Caki2 (cell line): ENCODE measurements around the gene ARID2. TPM values are rescaled to one million over a fixed set of nuclear protein-coding genes. Genes with fewer than 3 reads are reported as not detected.

ENCODE experiments used
- DNase-seq: peaks from one replicate; pipeline ENCODE4 v3.0.0-alpha.2; 2015; ENCODE audit warnings: low read depth
- in situ Hi-C: cut with HindIII; loops from 2 replicates; pipeline ENCODE4 v1.10.0; 2016; ENCODE audit warnings: low sequenced_read_pairs, low pct_unique_long_range_greater_than_20kb, mixed read lengths
- total RNA-seq: library from RNA; depleted of rRNA; stranded (reverse); fragments of >200 nt; shearing (Covaris generic); gene quantifications from 2 replicates; pipeline ENCODE4 v1.2.3, GENCODE V29; 2014; ENCODE audit warnings: low replicate concordance

ARID2 gene
- total RNA-seq, 1 experiment from 2014 or later: 16.5 TPM

GRCh38 chr12:45883187-45883586 is 153.7 kb downstream of the ARID2 start:
- DNase-seq: no peak
- in situ Hi-C loops: no loop called here

GRCh38 chr12:45886685-45887084 is 157.2 kb downstream of the ARID2 start:
- DNase-seq: no peak
- in situ Hi-C loops: no loop called here

- DNase-seq: no peak
Measured at GRCh38 chr12:45887544-45887943, 158.0 kb downstream of the ARID2 start.

GRCh38 chr12:45890276-45890675 is 160.8 kb downstream of the ARID2 start:
- no peak for DNase-seq
- in situ Hi-C loops: no loop called here

More at GRCh38 chr12:45887544-45887943, 158.0 kb downstream of the ARID2 start:
- in situ Hi-C loops: no loop called here

GRCh38 chr12:45893240-45893639 is 163.7 kb downstream of the ARID2 start:
- in situ Hi-C loops: no loop called here
- no peak for DNase-seq

GRCh38 chr12:45895961-45896360 is 166.5 kb downstream of the ARID2 start:
- in situ Hi-C loops: no loop called here
- DNase-seq: no peak

GRCh38 chr12:45898094-45898493 is 168.6 kb downstream of the ARID2 start:
- in situ Hi-C loops: no loop called here
- DNase-seq: no peak

- DNase-seq: no peak
Measured at GRCh38 chr12:45907955-45908354, 178.4 kb downstream of the ARID2 start.

GRCh38 chr12:45909041-45909713 is 179.7 kb downstream of the ARID2 start:
- DNase-seq: peak; percentile 18

More at GRCh38 chr12:45907955-45908354, 178.4 kb downstream of the ARID2 start:
- in situ Hi-C loops: no loop called here

GRCh38 chr12:45912774-45913173 is 183.3 kb downstream of the ARID2 start:
- in situ Hi-C loops: no loop called here

More at GRCh38 chr12:45909041-45909713, 179.7 kb downstream of the ARID2 start:
- in situ Hi-C loops: no loop called here

GRCh38 chr12:45913631-45914030 is 184.1 kb downstream of the ARID2 start:
- in situ Hi-C loops: no loop called here
- DNase-seq: no peak

More at GRCh38 chr12:45912774-45913173, 183.3 kb downstream of the ARID2 start:
- no peak for DNase-seq

GRCh38 chr12:45914090-45914489 is 184.6 kb downstream of the ARID2 start:
- in situ Hi-C loops: no loop called here
- peak; percentile 24 for DNase-seq

GRCh38 chr12:45915405-45915804 is 185.9 kb downstream of the ARID2 start:
- in situ Hi-C loops: no loop called here
- no peak for DNase-seq

- DNase-seq: no peak
- in situ Hi-C loops: no loop called here
Measured at GRCh38 chr12:45918818-45919217, 189.3 kb downstream of the ARID2 start.

- DNase-seq: no peak
- in situ Hi-C loops: no loop called here
Measured at GRCh38 chr12:45928309-45928708, 198.8 kb downstream of the ARID2 start.

- DNase-seq: no peak
- in situ Hi-C loops: no loop called here
Measured at GRCh38 chr12:45930369-45930768, 200.9 kb downstream of the ARID2 start.

GRCh38 chr12:45933504-45933903 is 204.0 kb downstream of the ARID2 start:
- DNase-seq: no peak
- in situ Hi-C loops: no loop called here

- DNase-seq: no peak
- in situ Hi-C loops: no loop called here
Measured at GRCh38 chr12:45934956-45935355, 205.4 kb downstream of the ARID2 start.

GRCh38 chr12:45938566-45938965 is 209.1 kb downstream of the ARID2 start:
- in situ Hi-C loops: no loop called here
- DNase-seq: no peak

- DNase-seq: no peak
- in situ Hi-C loops: no loop called here
Measured at GRCh38 chr12:45939759-45940158, 210.3 kb downstream of the ARID2 start.
